ENCODE data around the gene RBM39.
"Not testable (repeated sequence)": the region's sequence is repeated elsewhere in the genome, so short reads cannot be mapped to it uniquely, and the experiment has no call there.

DNA sequence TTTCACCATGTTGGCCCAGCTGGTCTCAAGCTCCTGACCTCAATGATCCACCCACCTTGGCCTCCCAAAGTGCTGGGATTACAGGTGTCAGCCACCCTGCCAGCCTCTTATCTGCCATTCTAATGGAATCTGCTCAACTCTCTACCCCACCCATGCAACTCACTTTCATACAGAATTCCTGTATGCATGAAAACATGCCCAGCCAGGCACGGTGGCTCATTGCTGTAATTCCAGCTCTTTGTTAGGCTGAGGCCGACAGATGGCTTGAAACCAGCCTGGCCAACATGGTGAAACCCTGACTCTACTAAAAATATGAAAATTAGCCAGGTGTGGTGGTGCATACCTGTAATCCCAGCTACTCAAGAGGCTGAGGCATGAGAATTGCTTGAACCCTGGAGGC lies 22.9 kb upstream of the RBM39 start:
- TF ChIP-seq, protein P1, sequence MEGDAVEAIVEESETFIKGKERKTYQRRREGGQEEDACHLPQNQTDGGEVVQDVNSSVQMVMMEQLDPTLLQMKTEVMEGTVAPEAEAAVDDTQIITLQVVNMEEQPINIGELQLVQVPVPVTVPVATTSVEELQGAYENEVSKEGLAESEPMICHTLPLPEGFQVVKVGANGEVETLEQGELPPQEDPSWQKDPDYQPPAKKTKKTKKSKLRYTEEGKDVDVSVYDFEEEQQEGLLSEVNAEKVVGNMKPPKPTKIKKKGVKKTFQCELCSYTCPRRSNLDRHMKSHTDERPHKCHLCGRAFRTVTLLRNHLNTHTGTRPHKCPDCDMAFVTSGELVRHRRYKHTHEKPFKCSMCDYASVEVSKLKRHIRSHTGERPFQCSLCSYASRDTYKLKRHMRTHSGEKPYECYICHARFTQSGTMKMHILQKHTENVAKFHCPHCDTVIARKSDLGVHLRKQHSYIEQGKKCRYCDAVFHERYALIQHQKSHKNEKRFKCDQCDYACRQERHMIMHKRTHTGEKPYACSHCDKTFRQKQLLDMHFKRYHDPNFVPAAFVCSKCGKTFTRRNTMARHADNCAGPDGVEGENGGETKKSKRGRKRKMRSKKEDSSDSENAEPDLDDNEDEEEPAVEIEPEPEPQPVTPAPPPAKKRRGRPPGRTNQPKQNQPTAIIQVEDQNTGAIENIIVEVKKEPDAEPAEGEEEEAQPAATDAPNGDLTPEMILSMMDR (IDR thresholded peaks at IDR 0.05; ENCODE audit: low read length), result not testable (repeated sequence)
- TF ChIP-seq EZH2 (optimal IDR thresholded peaks at IDR 0.05; ENCODE audit: low read depth, low read length); EZH2phosphoT487 (IDR thresholded peaks at IDR 0.05; ENCODE audit: low read length): not testable (repeated sequence)
